ENCODE results near the gene PPP1R7.

The PPP1R7 gene

DNA sequence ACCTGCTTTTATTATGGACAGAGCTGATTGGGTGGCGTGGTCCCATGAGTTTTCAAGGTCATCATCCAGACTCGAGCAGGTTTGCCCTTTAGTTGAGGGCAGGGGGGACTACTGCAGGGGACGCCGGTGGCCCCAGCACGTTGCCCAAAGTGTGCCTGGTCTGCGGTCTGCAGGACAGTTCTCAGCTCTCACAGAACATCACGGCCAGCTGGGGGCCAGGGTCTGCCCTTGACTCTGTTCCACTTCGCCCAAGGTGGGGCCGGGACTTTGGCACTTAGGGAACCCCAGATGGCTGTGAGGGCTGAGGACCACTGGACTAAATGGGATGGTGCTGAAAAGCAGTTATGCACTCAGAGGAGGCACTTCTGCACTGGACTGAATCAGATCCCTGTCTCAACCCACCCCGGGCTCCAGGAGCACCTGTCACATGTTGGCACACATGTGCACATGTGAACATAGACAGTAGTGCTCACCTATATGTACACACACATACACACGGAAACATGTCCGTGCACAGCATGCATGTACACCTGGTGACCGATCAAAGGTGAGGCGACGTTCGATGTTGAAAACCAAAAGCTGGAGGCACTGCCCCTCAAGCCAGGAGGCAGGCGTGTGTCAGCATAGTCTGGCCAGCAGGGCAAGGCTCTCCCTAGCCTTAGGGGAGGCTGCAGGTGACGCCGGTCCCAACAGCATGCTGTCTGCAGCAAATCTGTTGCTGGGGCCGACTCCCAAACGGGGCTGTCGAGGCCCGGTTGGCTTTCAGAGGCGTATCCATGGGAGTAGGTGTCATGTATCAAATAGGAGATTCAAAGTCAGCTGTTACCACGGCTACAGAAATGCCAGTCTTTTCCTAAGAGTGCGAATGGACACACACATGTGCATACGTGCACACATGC, 48.4 kb downstream of the PPP1R7 start:
- no peak for FAIRE-seq

DNA sequence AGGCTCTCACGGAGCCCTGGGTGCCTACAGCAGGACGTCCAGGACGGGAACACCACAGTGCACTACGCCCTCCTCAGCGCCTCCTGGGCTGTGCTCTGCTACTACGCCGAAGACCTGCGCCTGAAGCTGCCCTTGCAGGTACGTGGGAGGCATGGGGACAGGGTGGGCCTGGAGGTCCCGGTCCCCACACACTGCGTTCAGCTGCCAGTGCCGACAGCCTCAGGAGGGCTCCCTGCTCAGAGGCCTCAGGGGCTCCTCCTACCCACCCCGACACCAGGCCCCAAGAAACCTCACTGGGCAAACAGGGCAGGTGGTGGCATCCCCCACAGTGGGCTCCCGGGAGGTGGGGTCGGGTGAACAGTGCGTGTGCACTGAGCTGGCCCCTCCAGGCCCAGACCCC, 49.0 kb downstream of the PPP1R7 start:
- no peak for FAIRE-seq

DNA sequence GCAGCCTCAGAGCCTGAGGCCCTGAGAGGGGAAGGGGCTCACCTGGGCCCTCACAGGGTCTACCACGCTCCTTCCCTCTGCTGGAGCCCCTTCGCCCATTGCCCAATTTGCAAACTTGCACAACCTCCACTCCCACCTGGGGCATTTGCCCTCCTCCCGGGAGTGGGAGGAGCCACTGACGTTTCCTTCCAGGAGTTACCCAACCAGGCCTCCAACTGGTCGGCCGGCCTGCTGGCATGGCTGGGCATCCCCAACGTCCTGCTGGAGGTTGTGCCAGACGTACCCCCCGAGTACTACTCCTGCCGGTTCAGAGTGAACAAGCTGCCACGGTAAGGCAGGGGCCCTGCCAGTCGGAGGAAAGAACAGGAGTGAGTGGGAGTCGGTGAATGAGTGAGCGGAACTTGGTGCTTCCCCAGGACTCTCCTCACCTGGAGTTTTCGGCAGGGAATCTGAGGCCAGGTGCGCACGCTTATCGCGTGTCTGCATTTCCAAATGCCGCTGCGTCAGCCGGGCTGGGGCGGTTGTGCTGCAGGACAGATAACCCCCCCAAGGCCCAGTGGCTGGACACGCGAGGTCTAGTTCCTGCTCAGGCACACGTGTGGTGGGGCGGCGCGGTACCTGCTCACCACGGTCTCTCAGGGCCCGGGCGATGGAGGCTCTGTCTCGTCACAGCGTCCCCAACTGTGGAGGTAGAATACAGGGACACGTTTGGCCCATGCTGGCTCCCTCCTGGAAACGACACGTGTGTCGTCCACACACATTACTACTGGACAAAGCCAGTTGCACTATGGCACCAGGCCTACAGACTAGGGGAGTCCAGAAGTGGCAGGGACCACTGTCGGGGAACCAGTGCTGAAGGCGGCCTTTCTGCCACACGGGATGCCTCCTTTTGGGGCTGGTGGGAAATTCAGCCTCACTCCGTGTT, 49.9 kb downstream of the PPP1R7 start:
- FAIRE-seq: no peak

DNA sequence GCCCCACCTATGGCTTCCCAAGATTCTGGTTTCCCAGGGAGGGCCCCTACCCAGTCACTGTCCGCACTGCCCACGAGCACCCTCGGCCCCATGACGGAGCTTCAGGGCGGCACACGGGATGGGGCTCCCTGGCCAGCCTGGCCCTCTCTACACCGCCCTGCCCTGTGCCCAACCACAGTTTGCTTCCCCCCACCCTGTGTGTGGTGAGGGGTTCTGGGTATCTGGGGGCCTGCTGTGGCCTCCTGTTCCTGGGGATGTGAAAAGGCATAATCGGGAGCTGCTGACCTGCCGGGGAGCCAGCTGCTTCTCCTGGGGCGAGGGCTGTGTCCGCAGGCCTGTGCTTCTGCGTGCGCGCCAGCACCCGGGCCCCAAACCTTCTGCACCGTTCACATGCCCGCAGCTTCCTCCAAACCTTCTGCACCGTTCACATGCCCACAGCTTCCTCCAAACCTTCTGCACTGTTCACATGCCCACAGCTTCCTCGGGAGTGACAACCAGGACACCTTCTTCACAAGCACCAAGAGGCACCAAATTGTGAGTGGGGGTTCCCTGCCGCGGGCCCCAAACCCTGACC, 50.6 kb downstream of the PPP1R7 start:
- no peak for FAIRE-seq

DNA sequence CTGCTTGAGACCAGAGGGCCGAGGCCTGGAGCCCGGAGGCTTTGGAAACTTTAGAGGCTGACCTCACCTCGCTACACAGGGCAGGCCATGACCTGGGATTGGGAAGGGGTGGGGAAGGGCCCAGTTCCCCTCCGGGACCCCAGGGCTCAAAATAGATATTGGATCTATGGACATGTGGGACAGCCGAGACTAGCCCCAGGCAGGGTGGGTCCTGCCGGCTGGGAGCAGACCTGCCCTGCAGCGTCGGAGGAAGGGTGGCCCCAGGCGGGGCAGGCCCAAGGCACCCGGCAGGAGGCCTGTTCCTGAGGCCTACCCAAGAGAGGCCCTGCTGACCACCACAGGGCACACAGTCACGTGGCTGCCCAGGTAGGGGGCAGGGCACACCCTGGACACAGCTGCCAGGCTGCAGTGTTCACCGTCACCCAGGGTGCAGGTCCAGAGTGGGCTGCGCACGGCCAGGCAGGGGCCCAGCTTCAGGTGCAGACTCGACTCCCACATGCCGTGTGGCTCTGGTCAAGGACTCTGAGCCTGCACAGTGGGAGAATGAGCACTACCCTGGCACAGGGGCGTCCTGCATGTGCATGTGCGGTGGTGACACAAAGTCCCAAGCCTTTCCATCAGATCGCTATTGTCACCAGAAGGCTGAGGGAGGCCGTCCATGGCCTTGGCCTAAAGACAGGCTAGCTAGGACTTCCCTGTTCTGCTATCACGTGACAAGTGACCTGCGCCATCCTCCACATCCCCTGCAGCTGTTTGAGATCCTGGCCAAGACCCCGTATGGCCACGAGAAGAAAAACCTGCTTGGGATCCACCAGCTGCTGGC, 51.4 kb downstream of the PPP1R7 start:
- no peak for FAIRE-seq

DNA sequence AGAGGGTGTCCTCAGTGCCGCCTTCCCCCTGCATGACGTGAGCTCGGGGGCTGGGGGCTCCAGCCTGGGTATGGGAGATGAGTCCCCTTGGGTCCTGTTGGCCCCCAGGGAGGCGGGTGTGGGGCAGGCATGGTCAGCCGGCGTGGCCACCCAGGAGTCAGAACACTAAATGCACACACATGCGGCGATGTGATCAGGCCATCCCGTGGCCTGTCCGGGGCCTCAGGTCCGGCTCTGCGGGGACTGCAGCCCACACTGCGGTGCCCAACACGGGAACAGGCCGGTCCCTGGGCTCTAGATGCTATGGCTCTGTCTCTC, 52.0 kb downstream of the PPP1R7 start:
- no peak for FAIRE-seq

DNA sequence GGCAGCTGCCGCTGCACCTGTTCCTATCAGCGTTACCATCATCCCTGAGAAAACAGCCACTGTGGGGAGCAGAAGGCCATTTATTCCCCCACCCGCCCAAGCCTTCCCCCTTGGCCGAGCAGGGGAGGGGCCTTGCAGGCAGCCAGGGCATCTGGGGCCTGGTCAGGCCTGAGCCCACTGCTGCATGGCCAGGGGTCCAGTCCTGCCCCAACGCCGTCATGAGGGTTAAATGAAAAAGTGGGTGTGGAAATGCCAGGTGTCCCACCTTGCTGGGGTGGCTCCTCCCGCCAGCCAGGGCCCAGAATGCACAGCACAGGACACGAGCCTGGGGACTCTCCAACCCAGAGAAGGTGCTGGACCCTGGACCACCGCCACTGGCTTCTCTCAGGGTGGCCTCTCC, 52.4 kb downstream of the PPP1R7 start:
- FAIRE-seq: no peak

DNA sequence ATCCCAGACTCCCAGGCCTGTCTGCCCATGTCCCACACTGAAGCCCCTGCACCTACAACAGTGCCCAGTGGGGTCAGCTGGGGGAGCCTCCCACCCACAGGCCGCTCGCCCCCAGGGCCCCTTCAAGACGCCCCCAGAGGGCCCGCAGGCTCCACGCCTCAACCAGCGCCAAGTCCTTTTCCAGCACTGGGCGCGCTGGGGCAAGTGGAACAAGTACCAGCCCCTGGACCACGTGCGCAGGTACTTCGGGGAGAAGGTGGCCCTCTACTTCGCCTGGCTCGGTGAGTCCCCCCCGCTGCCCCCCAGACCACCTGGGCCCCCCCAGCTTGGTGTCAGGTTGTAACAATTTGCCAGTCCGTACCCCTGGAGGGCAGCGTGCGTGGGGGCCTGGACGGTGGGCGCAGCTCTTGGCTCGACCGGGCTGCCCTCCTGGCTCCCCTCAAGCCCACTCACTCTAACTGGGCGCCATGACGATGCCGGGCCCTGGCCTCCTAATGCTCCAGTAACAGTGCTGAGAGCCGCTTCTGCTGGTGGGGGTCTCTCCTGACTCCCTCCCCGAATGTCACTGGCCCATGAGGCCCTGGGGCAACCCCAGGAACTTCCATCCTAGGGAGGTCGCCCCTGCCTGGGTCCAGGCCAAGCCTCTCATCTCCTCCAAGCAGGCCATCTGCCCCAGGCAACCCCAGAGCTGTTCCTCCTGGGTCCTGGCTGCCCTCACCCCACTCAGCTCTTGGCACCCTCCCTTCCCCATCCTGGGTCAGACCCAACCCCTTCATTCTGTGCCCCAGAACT, 53.1 kb downstream of the PPP1R7 start:
- FAIRE-seq: no peak

DNA sequence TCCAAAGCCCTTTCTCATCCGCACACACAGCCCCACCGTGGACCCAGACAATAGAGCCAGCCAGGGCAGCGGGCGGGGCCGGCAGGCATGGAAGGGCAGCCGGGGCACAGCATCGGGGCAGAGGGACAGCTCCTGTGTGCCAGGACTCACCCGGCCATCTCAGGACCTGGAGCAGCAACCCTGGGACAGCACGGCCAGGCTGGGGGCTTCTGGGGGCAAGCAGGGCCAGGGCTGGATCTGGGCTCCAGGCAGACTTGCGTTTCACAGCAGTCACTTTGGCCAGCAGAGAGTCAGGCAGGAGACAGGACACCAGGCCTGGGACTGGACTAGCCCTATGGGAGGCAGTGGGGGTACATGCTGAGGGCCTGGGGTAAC, 53.7 kb downstream of the PPP1R7 start:
- FAIRE-seq: no peak

DNA sequence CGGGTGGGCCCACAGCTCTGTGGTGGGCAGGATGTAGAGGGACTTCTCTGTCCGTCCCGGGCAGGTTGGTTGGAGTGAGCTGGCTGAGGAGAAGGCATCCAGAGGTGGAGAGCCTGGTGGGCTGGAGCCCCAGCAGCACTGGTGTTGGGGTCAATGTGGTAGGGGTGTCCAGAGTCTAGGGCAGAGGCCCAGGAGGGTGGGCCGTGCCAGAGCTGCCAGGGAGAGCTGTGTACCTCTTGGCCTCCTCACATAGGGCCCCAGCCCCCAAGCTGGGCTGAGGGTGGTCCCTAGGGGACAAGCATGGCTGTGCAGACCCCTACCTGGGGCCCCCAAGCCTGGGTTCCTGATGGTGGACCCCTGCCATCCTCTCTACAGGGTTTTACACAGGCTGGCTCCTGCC, 54.2 kb downstream of the PPP1R7 start:
- FAIRE-seq: no peak

DNA sequence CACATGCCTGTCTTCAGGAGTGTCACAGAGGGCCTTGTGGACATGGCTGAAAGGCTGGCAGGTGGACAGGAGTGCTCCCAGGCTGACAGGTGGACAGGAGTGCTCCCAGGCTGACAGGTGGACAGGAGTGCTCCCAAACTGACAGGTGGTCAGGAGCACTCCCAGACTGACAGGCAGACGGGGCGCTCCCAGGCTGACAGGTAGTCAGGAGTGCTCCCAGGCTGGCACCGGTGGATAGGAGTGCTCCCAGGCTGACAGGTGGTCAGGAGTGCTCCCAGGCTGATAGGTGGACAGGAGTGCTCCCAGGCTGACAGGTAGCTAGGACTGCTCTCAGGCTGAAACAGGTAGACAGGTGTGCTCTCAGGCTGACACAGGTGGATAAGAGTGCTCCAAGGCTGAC, 54.8 kb downstream of the PPP1R7 start:
- no peak for FAIRE-seq

DNA sequence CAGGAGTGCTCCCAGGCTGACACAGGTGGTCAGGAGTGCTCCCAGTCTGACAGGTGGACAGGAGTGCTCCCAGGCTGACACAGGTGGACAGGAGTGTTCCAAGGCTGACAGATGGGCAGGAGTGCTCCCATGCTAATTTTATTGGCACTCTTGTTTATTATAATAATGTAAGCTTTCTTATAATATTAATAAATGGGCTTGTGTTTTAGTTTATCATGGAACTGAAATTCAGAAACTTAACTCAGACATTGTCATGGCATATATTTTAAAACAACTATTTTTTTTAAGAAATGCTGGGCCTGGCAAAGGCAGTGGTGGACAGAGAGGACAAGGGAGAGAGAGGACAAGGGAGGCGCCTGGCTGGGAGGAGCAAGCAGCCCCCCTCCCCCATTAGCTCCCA, 56.9 kb downstream of the PPP1R7 start:
- no peak for FAIRE-seq

DNA sequence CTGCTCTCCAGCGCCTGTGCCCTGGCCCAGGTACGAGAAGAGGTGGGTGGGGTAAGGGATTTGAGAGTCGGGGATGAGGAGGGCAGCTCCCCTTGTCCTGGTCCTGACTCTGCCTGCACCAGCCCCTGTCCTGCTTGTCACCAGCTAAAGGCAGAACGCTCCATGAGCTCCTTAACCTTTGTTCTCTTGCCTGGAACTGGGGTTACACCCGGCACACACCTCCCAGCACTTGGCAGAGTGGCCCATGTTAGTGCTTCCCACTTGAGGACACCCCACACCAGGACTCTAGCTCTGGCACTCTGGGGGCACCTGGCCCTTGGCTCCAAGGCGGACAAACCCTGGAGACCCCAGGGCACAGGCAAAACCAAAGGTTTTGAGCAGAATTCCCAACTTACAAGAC, 57.4 kb downstream of the PPP1R7 start:
- no peak for FAIRE-seq

DNA sequence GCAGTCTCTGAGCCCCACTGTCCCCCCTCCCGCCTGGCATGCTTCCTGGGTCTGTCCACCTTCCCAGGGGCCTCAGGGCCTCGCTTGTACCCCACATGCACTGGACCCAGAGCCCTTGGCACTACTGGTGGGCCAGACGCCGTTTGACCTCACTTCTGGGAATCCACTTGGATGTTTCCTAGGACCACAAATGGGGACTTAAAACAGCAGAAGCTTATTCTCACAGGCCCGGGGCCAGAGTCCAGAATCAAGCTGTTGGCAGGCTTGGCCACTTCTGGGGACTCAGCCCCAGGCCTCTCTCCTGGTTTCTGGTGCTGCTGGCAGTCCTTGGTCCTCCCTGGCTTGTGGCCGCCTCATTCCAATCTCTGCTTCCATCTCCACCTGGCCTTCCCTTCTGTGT, 57.8 kb downstream of the PPP1R7 start:
- no peak for FAIRE-seq

DNA sequence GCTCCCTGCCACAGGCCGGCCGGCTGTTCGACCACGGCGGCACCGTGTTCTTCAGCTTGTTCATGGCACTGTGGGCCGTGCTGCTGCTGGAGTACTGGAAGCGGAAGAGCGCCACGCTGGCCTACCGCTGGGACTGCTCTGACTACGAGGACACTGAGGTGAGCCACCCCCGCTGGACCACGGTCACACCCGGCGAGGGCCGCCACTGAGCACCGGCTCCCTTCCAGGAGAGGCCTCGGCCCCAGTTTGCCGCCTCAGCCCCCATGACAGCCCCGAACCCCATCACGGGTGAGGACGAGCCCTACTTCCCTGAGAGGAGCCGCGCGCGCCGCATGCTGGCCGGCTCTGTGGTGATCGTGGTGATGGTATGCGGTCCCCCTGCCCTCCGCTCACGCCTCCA, 59.0 kb downstream of the PPP1R7 start:
- no peak for FAIRE-seq

DNA sequence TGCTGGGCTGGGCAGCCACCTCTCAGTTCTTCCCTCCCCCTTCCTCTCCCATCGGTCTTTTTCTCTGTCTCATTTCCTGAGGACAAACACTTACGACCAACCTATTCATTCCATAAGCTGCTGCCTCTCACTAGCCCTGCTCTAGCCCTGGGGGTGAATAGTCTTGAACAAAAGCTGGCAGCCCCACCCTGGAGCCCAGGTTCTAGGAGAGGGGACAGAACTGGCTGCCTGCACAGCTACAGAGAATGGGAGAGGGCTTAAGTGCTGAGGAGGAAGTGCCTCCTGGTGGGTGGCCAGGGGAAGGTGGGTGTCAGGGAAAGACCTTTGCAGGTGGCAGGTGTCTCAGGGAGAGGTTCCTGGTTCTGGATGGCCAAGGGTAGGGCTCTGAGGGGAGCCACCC, 61.0 kb downstream of the PPP1R7 start:
- FAIRE-seq: no peak

DNA sequence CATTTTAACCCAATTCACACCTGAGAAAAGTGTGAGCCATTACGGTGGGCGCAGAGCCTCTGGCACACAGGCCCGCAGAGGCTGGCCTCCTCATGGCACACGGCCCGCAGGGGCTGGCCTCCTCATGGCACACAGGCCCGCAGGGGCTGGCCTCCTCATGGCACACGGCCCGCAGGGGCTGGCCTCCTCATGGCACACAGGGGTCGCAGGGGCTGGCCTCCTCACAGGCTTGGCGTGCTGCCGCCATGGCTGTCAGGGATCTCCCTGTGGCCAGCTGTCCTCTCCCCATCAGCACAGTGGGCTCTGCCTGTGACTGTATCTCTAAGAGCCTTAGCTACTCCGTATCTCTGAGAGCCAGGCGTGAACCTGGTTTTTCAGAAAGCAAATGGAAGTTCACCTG, 62.8 kb downstream of the PPP1R7 start:
- FAIRE-seq: no peak

DNA sequence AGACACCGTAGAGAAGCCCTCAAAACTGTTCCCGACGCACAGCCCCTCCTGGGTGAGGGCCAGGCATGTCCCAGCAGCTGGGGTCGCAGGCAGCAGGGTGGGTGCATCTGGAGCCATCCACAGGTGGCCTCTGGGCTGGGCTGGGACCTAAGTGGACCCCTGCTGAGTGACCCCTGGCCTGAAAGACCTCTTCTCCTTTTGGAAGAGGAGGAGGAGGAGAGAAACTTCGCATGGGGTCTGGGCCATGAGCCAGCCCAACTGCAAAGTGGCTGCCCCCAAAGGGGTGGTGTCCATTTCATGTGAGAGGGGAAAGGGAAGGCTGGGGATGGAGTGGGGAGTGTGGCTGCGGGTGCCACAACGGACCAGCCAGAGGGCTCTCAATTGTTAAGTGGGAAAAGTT, 63.3 kb downstream of the PPP1R7 start:
- no peak for FAIRE-seq

DNA sequence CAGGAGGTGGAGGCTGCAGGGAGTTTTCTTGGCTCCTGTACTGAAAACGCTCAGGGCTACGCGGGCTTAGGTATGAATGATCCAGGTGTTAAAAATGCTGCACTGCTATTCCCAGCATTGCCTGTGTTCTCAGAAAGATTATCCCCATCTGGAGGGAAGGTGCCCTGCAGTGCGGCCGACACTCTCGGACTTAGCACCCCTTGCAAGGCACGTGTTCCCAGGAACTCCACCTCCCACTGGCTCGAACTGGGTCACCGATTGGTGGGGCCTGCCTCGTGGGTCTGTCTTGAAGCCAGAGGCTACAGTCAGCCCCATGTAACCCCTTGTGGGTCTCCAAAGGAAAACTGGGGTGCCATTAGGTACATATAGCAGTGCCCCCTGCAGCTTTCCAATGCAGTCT, 63.9 kb downstream of the PPP1R7 start:
- FAIRE-seq: no peak

DNA sequence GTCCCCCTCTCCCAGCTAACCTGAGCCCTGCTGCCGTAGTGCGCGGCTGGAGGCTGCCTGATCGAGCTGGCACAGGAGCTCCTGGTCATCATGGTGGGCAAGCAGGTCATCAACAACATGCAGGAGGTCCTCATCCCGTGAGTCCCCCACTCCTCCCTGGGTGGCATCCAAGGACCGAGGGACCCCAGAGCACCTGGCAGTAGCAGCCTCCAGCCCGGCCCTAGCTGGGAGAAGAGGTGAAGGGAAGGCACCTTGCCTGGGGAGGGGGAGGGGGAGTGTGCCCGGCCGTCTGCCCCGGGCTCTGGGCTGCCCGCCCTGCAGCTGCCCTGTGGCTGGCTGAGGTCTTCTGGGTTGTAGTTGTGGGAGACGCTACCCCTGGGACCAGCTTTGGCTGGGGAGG, 64.5 kb downstream of the PPP1R7 start:
- no peak for FAIRE-seq

DNA sequence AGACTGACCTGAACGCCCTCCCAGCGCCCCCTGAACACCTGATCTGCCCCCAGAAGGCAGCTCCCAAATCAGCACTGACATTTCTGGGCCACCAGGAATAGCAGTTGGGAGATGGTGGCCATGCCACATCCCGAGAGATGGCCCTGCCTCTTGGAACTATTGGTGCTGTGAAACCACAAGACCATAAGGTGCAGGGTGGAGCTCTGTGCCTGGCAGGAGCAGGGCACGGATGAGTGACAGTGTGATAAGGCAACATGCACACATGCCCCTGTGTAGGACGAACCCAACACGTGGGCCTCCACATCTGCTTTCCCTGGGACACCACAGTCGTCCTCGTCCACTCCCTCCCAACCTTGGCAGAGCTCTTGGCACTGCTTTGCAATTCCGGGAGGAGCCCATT, 65.2 kb downstream of the PPP1R7 start:
- no peak for FAIRE-seq

DNA sequence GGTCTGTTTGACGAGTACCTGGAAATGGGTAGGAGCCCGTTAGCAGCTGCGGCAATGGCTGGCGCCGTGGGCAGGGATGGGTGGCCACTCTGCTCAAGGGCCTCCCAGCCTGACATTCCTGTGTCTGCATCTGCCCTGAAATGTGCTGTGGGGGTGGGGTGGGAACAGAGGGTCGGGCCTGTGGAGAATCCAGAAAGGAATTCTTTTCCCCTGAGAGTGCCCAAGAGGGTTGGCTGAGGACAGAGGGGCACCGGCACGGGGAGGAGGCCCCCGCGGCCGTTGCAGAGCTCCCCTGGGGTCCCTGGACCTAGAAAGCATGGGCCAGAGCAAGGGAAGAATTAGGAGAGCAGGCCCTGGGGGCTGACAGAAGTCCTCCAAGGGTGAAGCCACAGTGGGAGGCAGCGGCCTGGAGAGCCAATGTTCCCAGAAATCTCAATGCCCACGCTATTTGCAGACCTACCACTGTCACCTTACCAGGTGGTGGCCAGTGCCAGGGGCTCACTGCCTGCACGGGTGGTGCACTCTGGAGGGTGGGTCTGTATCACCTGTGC, 66.0 kb downstream of the PPP1R7 start:
- no peak for FAIRE-seq

Data from G401.6 (cell line).